ENCODE results near the gene GNAS. TPM values are rescaled to one million over a fixed set of nuclear protein-coding genes. Genes with fewer than 3 reads are reported as not detected.
A peak's percentile ranks its signal among the peaks of the same experiment; 100 is the strongest.

GNAS gene
- total and polyA plus RNA-seq, 10 of the 15 experiments (the other 5 are each of a cell fraction or from before 2014, with no cell fraction given), result 209 to 950 (median 394) TPM

DNA sequence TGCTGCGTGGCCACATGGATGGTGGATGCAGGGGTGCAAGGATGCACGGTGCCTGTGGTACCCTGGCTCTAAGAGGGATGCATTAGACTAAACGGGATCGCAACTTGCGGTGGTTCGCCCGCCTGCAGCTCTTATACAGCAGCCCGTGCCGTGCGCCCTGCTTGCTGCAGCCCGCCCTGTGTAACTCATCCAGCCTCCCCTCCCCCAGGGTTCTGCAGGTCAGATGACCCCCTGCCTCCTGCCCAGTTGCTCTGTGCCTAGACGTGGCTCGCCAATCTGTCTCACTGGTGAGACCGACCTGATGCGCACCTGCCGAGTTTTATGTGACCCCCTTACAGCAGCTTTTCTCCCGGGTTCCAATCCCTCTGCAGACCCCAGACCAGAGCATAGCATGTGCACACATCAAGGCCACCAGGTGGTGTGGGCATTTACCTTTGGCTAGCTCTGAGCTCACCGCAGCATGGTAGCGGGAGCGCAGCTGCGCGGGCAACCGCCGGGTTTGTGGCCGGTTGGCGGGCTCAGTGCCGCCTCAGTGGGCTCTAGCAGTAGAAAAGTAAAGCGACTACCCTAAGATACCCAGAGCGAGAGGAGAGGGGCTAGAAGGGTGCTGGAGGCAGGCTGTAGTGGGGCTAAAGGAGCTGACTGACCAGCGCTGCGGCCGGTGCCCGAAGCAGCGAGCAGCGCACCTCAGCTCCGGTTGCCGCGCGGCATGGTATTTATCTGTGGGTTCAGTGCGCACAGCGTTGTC lies 1.1 kb upstream of the GNAS start:
- Histone ChIP-seq H3K9ac (ENCODE audit: control insufficient read depth, insufficient read depth, low read length) (no peak overlapping the region), H3K27ac (ENCODE audit: control insufficient read depth, insufficient read depth) (no peak overlapping the region), H3K36me3 (ENCODE audit: control insufficient read depth in 2 of 2, insufficient read depth in 2 of 2, low read length in 1 of 2) (no peaks in the 10 kb centered on the region), H3K9me3 (replicated peaks; ENCODE audit: control insufficient read depth, insufficient read depth, low read length) (no peaks in the 10 kb centered on the region; the same call in 2 of the 3 replicates), H4K20me1 (ENCODE audit: control insufficient read depth, insufficient read depth) (no peaks in the 10 kb centered on the region), H3K27me3 (replicated peaks in 1 of 2; ENCODE audit: control insufficient read depth in 2 of 2, insufficient read depth in 2 of 2, low read length in 1 of 2) (peaks cover 0 to 3% of the 10 kb centered on the region in 2 experiments; a peak in 3 of 4 replicates), H3K4me3 (peak overlapping the region; percentile 72; the same call in 1 of the 2 replicates), H3K79me2 (ENCODE audit: control insufficient read depth, insufficient read depth, low read length) (peaks cover 7% of the 10 kb centered on the region), H2AFZ (ENCODE audit: control insufficient read depth, low read depth, low read length) (peak overlapping the region; percentile 87), H3K4me1 (ENCODE audit: control insufficient read depth, insufficient read depth, low read length) (0 out of 2 replicates have a peak, but pooled peaks cover 3% of the 10 kb centered on the region), H3K4me2 (ENCODE audit: control insufficient read depth, insufficient read depth) (peak overlapping the region; percentile 86)
- DNase-seq (ENCODE audit: low read depth, low spot score) (no peak), ATAC-seq (peak; percentile 50), FAIRE-seq (no peak)
- in situ Hi-C loops (cut with MboI), result loop anchor here (10.0 kb wide), 1 partner anchor 617 kb away; no protein-coding TSS in a partner anchor
- POLR2A ChIA-PET, result interaction anchor here (0.5 kb wide), 1 partner anchor 79 kb away, joined by 5 read pairs; no protein-coding TSS in a partner anchor
- CTCF ChIA-PET, result interaction anchor here (0.7 to 1.4 kb wide), 4 partner anchors 12 to 616 kb away, joined by 3 read pairs; partner anchors contain the start of gene STX16
- intact Hi-C loops (cut with micrococcal nuclease; ENCODE audit: unreplicated experiment), result loop anchor here (5.0 kb wide), 2 partner anchors 199 to 614 kb away; partner anchors contain the start of gene STX16
- BruUV-seq (replicated peaks), result no TSS peak
- SMC1A ChIA-PET (ENCODE audit: uncharacterized antibody, unreplicated experiment), result interaction anchor here (0.9 to 1.3 kb wide), 2 partner anchors 19 to 617 kb away, joined by 3 to 4 read pairs; no protein-coding TSS in a partner anchor
- 32% methylated on average over 39 of the region's 41 CpGs for WGBS (ENCODE audit: insufficient coverage, insufficient replicate concordance, low lambda C conversion rate, missing lambda C conversion rate)
- RAD21 ChIA-PET (ENCODE audit: unreplicated experiment), result interaction anchor here (1.2 kb wide), 1 partner anchor 55 kb away, joined by 3 read pairs; no protein-coding TSS in a partner anchor
- no peak for TF ChIP-seq SPI1 (IDR thresholded peaks at IDR 0.05; ENCODE audit: borderline replicate concordance, insufficient read depth, low read depth, low read length)
- TF ChIP-seq ESRRA (IDR thresholded peaks at IDR 0.05; ENCODE audit: low read length), result no peak
- TF ChIP-seq SRF (IDR thresholded peaks at IDR 0.05; ENCODE audit: low read depth in 2 of 2, low read length in 2 of 2), result no peak
- no peak for TF ChIP-seq ZBTB40 (IDR thresholded peaks at IDR 0.05; ENCODE audit: borderline replicate concordance)
- TF ChIP-seq FOXK2 (IDR thresholded peaks at IDR 0.05), result no peak
- no peak for TF ChIP-seq SMAD1 (IDR thresholded peaks at IDR 0.05; ENCODE audit: low read depth, partially characterized antibody)
- no peak for TF ChIP-seq TAF1 (IDR thresholded peaks at IDR 0.05; ENCODE audit: borderline replicate concordance, low read depth, low read length)
- TF ChIP-seq ZNF24 (IDR thresholded peaks at IDR 0.05), result no peak
- TF ChIP-seq, protein P1, sequence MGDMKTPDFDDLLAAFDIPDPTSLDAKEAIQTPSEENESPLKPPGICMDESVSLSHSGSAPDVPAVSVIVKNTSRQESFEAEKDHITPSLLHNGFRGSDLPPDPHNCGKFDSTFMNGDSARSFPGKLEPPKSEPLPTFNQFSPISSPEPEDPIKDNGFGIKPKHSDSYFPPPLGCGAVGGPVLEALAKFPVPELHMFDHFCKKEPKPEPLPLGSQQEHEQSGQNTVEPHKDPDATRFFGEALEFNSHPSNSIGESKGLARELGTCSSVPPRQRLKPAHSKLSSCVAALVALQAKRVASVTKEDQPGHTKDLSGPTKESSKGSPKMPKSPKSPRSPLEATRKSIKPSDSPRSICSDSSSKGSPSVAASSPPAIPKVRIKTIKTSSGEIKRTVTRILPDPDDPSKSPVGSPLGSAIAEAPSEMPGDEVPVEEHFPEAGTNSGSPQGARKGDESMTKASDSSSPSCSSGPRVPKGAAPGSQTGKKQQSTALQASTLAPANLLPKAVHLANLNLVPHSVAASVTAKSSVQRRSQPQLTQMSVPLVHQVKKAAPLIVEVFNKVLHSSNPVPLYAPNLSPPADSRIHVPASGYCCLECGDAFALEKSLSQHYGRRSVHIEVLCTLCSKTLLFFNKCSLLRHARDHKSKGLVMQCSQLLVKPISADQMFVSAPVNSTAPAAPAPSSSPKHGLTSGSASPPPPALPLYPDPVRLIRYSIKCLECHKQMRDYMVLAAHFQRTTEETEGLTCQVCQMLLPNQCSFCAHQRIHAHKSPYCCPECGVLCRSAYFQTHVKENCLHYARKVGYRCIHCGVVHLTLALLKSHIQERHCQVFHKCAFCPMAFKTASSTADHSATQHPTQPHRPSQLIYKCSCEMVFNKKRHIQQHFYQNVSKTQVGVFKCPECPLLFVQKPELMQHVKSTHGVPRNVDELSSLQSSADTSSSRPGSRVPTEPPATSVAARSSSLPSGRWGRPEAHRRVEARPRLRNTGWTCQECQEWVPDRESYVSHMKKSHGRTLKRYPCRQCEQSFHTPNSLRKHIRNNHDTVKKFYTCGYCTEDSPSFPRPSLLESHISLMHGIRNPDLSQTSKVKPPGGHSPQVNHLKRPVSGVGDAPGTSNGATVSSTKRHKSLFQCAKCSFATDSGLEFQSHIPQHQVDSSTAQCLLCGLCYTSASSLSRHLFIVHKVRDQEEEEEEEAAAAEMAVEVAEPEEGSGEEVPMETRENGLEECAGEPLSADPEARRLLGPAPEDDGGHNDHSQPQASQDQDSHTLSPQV (IDR thresholded peaks at IDR 0.05), result no peak
- no peak for TF ChIP-seq E2F8 (IDR thresholded peaks at IDR 0.05; ENCODE audit: low read depth, partially characterized antibody)
- TF ChIP-seq HDGF (IDR thresholded peaks at IDR 0.05), result no peak
